ENCODE measurements around the gene STK40.

Gene STK40

DNA sequence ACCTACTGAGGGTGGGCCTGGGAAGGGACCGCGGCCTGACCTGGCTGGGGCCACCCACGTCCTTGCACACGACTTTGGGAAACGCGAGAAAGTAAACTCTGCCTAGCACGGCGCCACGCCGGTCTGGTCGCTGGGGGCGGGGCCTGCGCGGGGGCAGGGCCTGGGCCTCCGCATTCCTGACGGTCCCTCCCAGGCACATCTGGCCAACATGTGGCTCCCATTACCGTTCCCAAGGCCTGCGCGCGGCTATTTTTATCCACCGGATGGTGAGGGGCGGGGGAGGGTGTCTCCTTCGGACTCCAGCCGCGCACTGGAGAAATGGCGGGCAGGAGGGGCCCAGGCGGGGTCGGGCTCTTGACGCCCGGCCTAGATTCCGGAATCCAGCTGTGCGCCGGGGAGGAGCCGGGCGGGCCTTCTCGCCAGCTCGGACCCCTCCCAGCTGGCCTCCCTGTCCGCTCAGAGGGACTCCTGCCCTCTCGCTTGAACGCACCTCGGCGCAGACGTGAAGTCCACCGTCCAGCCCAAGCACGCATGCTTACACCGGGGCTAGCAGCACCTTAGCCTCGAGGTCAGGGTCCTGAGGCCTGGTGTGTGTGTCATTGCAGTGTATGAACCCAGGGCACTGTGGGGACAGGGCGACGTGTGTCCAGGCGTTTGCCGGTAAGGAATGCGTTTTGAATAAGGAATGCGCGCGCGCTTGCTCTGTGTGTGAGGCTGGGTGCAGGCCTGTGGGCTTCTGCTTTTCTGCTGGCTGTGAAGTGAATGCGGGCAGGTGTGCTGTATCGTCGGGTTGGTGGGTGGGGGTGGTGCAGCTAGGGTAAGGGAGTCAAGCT lies 64.4 kb downstream of the STK40 start:
- peak overlapping the region; percentile 37 for H3K4me3 ChIP-seq (ENCODE audit: low read depth, low read length)
- TF ChIP-seq, protein P1, sequence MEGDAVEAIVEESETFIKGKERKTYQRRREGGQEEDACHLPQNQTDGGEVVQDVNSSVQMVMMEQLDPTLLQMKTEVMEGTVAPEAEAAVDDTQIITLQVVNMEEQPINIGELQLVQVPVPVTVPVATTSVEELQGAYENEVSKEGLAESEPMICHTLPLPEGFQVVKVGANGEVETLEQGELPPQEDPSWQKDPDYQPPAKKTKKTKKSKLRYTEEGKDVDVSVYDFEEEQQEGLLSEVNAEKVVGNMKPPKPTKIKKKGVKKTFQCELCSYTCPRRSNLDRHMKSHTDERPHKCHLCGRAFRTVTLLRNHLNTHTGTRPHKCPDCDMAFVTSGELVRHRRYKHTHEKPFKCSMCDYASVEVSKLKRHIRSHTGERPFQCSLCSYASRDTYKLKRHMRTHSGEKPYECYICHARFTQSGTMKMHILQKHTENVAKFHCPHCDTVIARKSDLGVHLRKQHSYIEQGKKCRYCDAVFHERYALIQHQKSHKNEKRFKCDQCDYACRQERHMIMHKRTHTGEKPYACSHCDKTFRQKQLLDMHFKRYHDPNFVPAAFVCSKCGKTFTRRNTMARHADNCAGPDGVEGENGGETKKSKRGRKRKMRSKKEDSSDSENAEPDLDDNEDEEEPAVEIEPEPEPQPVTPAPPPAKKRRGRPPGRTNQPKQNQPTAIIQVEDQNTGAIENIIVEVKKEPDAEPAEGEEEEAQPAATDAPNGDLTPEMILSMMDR (IDR thresholded peaks at IDR 0.05; ENCODE audit: borderline replicate concordance, insufficient read depth, low read depth, low read length): no peak

DNA sequence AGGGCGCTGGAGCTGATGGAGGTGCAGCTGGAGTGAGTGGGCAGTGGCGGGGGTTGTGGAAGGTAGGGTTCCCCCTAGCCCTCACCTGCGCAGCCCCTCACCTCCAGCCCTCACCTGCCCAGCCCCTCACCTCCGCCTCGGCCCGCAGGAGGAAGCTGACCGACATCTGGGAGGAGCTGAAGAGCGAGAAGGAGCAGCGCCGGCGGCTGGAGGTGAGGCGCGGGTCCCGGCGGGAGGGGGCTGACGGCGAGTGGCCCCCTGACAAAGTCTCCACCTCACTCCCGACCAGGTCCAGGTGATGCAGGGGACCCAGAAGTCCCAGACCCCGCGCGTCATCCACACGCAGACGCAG lies 65.0 kb downstream of the STK40 start:
- TF ChIP-seq, protein P1 (IDR thresholded peaks at IDR 0.05; ENCODE audit: borderline replicate concordance, insufficient read depth, low read depth, low read length): no peak
- H3K4me3 ChIP-seq (ENCODE audit: low read depth, low read length): peak overlapping the region; percentile 37

DNA sequence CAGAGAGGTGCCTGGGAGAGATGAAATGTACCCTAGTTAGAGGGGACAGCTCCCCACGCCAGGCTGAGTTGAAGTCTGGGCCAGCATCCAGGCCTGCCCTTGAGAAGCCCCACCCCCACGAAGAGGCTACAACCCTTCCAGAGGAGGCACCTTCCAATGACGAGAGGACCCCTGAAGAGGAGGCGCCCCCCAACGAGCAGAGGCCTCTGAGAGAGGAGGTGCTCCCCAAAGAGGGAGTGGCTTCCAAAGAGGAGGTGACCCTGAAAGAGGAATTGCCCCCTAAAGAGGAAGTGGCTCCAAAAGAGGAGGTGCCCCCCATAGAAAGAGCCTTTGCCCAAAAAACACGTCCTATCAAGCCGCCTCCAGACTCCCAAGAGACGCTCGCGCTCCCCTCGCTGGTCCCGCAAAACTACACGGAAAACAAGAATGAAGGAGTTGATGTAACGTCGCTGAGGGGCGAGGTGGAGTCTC lies 65.4 kb downstream of the STK40 start:
- H3K4me3 ChIP-seq (ENCODE audit: low read depth, low read length): peak overlapping the region; percentile 37

DNA sequence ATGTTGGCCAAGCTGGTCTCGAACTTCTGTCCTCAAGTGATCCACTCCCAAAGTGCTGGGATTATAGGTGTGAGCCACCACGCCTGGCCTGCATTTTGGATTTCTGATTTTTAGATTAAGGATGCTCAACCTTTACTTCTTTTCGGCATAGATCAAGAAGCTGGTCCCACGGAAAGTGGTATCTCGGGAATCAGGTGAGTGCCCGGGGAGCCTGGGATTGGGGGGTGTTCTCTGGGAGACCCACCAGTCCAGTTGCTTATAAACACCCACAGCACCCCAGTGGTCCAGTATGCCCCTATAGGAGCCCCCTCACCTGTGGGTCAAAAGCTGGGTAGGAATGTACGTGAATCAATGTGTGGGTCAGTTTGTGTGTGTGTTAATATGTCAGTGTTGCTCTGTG lies 76.3 kb downstream of the STK40 start:
- TF ChIP-seq, protein P1 (IDR thresholded peaks at IDR 0.05; ENCODE audit: borderline replicate concordance, insufficient read depth, low read depth, low read length): no peak
- H3K4me3 ChIP-seq (ENCODE audit: low read depth, low read length): no peak overlapping the region

More for the DNA sequence above, 65.4 kb downstream of the STK40 start:
- TF ChIP-seq, protein P1 (IDR thresholded peaks at IDR 0.05; ENCODE audit: borderline replicate concordance, insufficient read depth, low read depth, low read length): no peak

DNA sequence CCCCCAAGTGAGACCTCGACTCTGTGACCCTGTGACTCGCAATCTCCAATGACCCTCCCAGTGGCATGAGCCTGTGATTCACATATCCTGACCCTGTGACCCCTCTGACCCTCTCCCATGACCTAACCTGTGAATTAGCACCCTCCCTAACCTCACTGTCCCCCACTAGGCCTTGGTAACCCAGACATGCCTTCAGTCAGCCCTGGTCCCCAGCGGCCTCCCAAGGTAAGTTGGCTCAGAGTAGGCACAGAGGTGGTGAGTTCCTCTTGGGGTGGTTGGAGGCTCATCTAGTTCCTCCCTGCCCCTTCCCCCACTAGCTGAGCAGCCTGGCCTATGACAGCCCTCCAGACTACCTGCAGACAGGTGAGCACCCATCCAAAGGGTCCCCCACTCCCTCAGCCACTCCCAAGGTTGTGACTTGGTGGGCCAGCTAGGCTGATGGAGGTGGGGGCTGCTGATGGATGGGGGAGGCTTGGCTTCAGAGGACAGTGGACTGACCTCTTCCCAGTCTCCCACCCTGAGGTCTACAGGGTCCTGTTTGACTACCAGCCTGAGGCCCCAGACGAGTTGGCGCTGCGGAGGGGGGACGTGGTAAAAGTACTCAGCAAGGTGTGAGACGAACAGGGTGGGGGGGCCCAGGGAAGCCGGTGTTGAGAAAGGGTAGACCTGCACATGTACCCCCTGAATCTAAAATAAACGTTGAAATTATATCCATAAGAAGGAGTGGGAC lies 78.0 kb downstream of the STK40 start:
- TF ChIP-seq, protein P1 (IDR thresholded peaks at IDR 0.05; ENCODE audit: borderline replicate concordance, insufficient read depth, low read depth, low read length): no peak
- peak overlapping the region; percentile 44 for H3K4me3 ChIP-seq (ENCODE audit: low read depth, low read length)

DNA sequence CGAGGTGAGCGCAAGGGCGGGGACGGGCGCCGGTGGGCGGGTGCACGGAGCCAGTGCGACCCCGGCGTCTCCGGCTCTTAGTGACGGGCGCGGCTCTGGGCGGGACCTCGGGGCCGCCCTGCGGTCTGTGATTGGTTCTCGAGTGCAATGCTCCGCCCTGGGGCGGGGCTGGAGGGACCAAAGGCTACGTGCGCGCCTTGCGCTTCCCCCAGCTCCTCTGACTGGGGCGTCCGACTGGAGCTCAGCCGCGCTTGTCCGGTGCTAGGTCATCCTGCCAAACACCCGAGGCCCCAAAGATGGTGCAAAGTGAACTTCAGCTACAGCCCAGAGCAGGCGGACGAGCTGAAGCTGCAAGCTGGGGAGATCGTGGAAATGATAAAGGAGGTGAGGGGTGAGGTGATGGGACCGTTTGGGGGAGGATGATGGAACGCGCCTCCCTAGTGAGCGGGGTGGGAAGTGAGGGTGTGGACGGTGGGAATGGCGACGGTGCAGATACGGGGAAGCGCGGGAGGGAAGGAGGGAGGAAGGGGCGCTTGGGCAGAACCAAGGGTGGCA lies 78.7 kb downstream of the STK40 start:
- TF ChIP-seq, protein P1 (IDR thresholded peaks at IDR 0.05; ENCODE audit: borderline replicate concordance, insufficient read depth, low read depth, low read length): no peak

More for the DNA sequence above, 78.7 kb downstream of the STK40 start:
- peak overlapping the region; percentile 72 for H3K4me3 ChIP-seq (ENCODE audit: low read depth, low read length)

Measured in GM12875 (cell line).